Neural cell (in vitro differentiated cells): Measurements from ENCODE around the gene NOB1.

Experiments used
- EP300 ChIP-seq: fragments of 450-650 bp; conservative IDR thresholded peaks from 2 replicates; pipeline ENCODE4 v1.6.1; 2014; ENCODE audit warnings: antibody characterized with exemption, mild to moderate bottlenecking, moderate library complexity; ENCODE audit not compliant: poor library complexity, severe bottlenecking
- EZH2 ChIP-seq: fragments of 200-600, 300-800 bp; shearing (Covaris generic), sonication (generic); IDR thresholded peaks from 2 replicates; pipeline ENCODE4 v1.6.1; 2014; ENCODE audit warnings: antibody characterized with exemption, low read length, borderline replicate concordance, mild to moderate bottlenecking; ENCODE audit not compliant: insufficient read depth, poor library complexity, severe bottlenecking
- POLR2AphosphoS5 ChIP-seq: IDR thresholded peaks from 2 replicates; pipeline ENCODE4 v1.6.1; 2012
- RAD21 ChIP-seq: fragments of 450-650 bp; conservative IDR thresholded peaks from 2 replicates; pipeline ENCODE4 v1.6.1; 2014; ENCODE audit warnings: antibody characterized with exemption, mild to moderate bottlenecking, moderate library complexity
- SMC3 ChIP-seq: fragments of 450-650 bp; conservative IDR thresholded peaks from 2 replicates; pipeline ENCODE4 v1.6.1; 2014; ENCODE audit warnings: antibody characterized with exemption, mild to moderate bottlenecking, moderate library complexity; ENCODE audit not compliant: poor library complexity
- TAF1 ChIP-seq: IDR thresholded peaks from 2 replicates; pipeline ENCODE4 v1.6.1; 2012; ENCODE audit warnings: low read depth
- TF ChIP-seq, protein P1 (sequence below): fragments of 450-650 bp; IDR thresholded peaks from 2 replicates; pipeline ENCODE4 v1.5.1; 2014; ENCODE audit warnings: antibody characterized with exemption, mild to moderate bottlenecking, moderate library complexity; ENCODE audit not compliant: poor library complexity, severe bottlenecking
- TF ChIP-seq, protein P2 (sequence below): IDR thresholded peaks from 2 replicates; pipeline ENCODE4 v1.6.1; 2012; ENCODE audit warnings: borderline replicate concordance

DNA sequence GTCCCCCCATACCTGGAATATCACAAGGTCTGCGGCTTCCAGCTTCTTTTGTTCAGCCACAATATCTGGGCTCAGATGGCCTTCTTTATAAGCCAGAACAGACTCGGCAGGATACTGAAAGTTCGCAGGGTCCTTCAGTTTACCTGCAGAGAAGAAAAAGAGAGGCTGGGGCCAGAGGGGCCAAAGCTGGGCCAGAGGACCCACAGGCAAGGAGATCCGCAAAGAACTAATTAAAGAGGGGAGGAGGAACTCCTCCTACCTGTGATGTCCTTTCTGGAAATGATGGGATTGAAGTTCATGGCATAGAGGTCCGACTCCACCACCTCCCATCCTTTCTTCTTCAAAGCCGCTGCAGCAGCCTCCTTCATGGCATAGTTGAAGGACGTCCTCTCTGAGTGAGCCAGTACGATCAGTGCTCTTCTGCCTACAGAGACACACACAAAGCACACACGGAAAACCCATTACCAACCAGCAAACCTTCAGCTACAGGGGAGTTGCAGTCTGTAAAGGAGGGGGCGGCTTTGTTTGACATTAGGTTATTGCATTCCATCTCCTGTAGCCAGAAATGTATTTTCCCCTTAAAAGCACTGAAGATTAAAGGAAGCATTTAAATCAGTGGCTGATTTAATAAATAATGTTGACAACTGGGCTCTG, 36.5 kb downstream of the NOB1 start:
- no peak for TF ChIP-seq EP300
- TF ChIP-seq, protein P1, sequence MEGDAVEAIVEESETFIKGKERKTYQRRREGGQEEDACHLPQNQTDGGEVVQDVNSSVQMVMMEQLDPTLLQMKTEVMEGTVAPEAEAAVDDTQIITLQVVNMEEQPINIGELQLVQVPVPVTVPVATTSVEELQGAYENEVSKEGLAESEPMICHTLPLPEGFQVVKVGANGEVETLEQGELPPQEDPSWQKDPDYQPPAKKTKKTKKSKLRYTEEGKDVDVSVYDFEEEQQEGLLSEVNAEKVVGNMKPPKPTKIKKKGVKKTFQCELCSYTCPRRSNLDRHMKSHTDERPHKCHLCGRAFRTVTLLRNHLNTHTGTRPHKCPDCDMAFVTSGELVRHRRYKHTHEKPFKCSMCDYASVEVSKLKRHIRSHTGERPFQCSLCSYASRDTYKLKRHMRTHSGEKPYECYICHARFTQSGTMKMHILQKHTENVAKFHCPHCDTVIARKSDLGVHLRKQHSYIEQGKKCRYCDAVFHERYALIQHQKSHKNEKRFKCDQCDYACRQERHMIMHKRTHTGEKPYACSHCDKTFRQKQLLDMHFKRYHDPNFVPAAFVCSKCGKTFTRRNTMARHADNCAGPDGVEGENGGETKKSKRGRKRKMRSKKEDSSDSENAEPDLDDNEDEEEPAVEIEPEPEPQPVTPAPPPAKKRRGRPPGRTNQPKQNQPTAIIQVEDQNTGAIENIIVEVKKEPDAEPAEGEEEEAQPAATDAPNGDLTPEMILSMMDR, result no peak
- no peak for TF ChIP-seq SMC3
- TF ChIP-seq EZH2, result no peak
- no peak for TF ChIP-seq POLR2AphosphoS5
- TF ChIP-seq, protein P2, sequence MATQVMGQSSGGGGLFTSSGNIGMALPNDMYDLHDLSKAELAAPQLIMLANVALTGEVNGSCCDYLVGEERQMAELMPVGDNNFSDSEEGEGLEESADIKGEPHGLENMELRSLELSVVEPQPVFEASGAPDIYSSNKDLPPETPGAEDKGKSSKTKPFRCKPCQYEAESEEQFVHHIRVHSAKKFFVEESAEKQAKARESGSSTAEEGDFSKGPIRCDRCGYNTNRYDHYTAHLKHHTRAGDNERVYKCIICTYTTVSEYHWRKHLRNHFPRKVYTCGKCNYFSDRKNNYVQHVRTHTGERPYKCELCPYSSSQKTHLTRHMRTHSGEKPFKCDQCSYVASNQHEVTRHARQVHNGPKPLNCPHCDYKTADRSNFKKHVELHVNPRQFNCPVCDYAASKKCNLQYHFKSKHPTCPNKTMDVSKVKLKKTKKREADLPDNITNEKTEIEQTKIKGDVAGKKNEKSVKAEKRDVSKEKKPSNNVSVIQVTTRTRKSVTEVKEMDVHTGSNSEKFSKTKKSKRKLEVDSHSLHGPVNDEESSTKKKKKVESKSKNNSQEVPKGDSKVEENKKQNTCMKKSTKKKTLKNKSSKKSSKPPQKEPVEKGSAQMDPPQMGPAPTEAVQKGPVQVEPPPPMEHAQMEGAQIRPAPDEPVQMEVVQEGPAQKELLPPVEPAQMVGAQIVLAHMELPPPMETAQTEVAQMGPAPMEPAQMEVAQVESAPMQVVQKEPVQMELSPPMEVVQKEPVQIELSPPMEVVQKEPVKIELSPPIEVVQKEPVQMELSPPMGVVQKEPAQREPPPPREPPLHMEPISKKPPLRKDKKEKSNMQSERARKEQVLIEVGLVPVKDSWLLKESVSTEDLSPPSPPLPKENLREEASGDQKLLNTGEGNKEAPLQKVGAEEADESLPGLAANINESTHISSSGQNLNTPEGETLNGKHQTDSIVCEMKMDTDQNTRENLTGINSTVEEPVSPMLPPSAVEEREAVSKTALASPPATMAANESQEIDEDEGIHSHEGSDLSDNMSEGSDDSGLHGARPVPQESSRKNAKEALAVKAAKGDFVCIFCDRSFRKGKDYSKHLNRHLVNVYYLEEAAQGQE, result no peak
- no peak for TF ChIP-seq TAF1
- no peak for TF ChIP-seq RAD21
